ENCODE results near the gene SLC7A11. TPM values are rescaled to one million over a fixed set of nuclear protein-coding genes. Genes with fewer than 3 reads are reported as not detected.

The SLC7A11 gene
- total RNA-seq, 5 donors from 2014 or later (not counting 1 experiment from before 2014, with no cell fraction given): 0.05 to 0.44 (median 0.30) TPM

DNA sequence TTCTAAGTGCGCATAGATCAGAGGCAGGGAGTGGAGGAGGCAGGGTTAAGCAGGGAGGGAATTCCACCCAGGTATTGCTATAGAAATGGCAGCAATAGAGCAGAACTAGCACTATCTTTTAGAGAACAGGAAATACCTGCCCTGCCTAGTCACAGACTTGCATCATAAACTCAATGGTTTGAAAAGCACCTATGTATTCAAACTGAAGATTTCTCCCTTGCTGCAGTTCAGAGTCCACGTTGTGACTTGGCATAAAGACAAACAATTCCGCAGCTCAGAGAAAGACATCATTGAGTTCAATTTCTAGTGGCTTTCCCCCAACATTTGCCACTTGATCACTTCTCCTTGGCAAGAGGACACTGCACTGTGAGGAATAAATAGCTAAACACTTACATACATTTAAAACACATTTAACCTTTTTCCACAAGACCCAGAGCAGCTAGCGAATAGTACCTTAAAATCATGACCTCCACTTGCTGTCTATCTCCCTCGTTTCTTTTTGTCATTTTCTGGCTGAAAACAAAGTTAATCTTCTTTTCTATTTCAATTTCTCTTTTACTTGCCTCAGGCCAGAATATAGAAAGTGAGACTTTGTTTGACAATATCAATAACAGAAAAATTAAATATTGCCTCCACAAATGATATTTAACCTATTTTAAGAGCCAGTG is 42.4 kb downstream of the SLC7A11 start:
- Histone ChIP-seq H3K36me3 (ENCODE audit: control insufficient read depth in 2 of 2, extremely low read depth in 1 of 2, insufficient read depth in 1 of 2, low read length in 1 of 2) (no peaks in the 10 kb centered on the region), H3K9me3 (no peaks in the 10 kb centered on the region), H3K27me3 (replicated peaks in 1 of 2; ENCODE audit: control insufficient read depth in 2 of 2, extremely low read depth in 1 of 2, insufficient read depth in 2 of 2, low read length in 1 of 2) (no peaks in the 10 kb centered on the region), H3K27ac (ENCODE audit: low read length) (no peak overlapping the region), H3K4me3 (ENCODE audit: control insufficient read depth in 1 of 2, extremely low read depth in 1 of 2, low read length in 1 of 2) (no peak overlapping the region), H3K4me1 (ENCODE audit: control insufficient read depth in 1 of 2, extremely low read depth in 1 of 2, insufficient read depth in 2 of 2, low read length in 2 of 2) (no peaks in the 10 kb centered on the region)
- 86% methylated on average over 3 of the region's 5 CpGs for WGBS (ENCODE audit: insufficient coverage)
- H3K9me3 Mint-ChIP-seq: peaks cover 0 to 2% (median 0%) of the 10 kb centered on the region in 3 donors
- no peaks in the 10 kb centered on the region for H3K36me3 Mint-ChIP-seq
- ATAC-seq (replicated peaks in 1 of 4): no peak
- no peak overlapping the region for H3K27ac Mint-ChIP-seq
- DNase-seq: no peak
- no peaks in the 10 kb centered on the region for H3K4me1 Mint-ChIP-seq
- no peak overlapping the region for H3K4me3 Mint-ChIP-seq
- ChIA-PET CTCF (no interaction called here), POLR2A (interaction anchor here in 1 of 2 donors (0.6 kb wide), 1 partner anchor 207 kb away, joined by 3 read pairs; no protein-coding TSS in a partner anchor)
- H3K27me3 Mint-ChIP-seq: no peaks in the 10 kb centered on the region

DNA sequence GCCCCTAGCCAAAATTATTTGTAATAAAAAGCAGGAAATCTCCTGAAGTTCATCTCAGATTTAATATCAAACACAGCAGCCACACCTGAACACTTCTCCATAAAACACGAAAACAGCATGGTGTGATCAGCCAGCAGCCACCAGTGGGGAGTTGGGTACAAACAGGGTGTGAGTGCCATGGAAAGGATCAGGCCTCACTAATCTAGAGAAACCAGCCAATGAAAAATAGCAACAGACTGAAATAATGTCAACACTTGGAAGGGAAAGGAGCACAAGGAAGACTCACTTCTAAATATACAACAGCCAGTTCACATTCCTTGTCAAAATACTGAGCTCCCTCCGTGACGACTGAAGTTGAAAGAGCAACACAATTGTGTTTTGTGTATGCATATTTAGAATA is 46.0 kb downstream of the SLC7A11 start:
- CTCF ChIA-PET: no interaction called here
- Histone ChIP-seq H3K36me3 (ENCODE audit: control insufficient read depth in 2 of 2, extremely low read depth in 1 of 2, insufficient read depth in 1 of 2, low read length in 1 of 2) (no peaks in the 10 kb centered on the region), H3K27ac (ENCODE audit: low read length) (no peak overlapping the region), H3K4me1 (ENCODE audit: control insufficient read depth in 1 of 2, extremely low read depth in 1 of 2, insufficient read depth in 2 of 2, low read length in 2 of 2) (no peaks in the 10 kb centered on the region), H3K27me3 (replicated peaks in 1 of 2; ENCODE audit: control insufficient read depth in 2 of 2, extremely low read depth in 1 of 2, insufficient read depth in 2 of 2, low read length in 1 of 2) (no peaks in the 10 kb centered on the region), H3K4me3 (ENCODE audit: control insufficient read depth in 1 of 2, extremely low read depth in 1 of 2, low read length in 1 of 2) (no peak overlapping the region), H3K9me3 (no peaks in the 10 kb centered on the region)
- POLR2A ChIA-PET: no interaction called here
- H3K4me1 Mint-ChIP-seq: no peaks in the 10 kb centered on the region
- DNase-seq (no peak), ATAC-seq (replicated peaks in 1 of 4) (no peak)
- H3K4me3 Mint-ChIP-seq: no peak overlapping the region
- no CpG with 5 or more reads among the region's 3 CpGs for WGBS (ENCODE audit: insufficient coverage)
- H3K9me3 Mint-ChIP-seq: peaks cover 0 to 2% (median 0%) of the 10 kb centered on the region in 3 donors
- no peak overlapping the region for H3K27ac Mint-ChIP-seq
- H3K27me3 Mint-ChIP-seq: no peaks in the 10 kb centered on the region
- H3K36me3 Mint-ChIP-seq: no peaks in the 10 kb centered on the region

DNA sequence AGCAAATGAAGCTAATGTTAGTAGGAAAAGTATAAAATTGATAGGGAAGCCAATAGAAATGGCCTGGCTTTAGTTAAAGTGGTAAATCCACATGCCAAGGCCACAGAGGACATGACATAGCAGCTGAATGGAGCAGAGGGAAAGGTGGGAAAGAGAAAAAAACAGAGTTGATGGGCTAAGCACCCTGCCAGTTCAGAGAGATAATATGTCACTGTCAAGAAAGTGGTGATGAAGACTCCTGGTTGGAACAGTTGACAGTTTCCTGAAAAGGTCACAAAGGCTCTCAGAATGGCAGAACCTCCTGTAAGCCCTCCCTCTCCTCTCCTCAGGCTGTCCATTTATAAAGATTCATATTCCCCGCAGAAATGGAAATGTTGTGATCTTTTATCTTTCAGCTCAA is 48.2 kb downstream of the SLC7A11 start:
- no peak for DNase-seq
- ChIA-PET CTCF (no interaction called here), POLR2A (no interaction called here)
- Mint-ChIP-seq H3K27me3 (no peaks in the 10 kb centered on the region), H3K9me3 (no peaks in the 10 kb centered on the region), H3K27ac (no peak overlapping the region), H3K4me3 (no peak overlapping the region), H3K4me1 (no peaks in the 10 kb centered on the region), H3K36me3 (no peaks in the 10 kb centered on the region)
- Histone ChIP-seq H3K4me3 (ENCODE audit: control insufficient read depth in 1 of 2, extremely low read depth in 1 of 2, low read length in 1 of 2) (no peak overlapping the region), H3K9me3 (no peaks in the 10 kb centered on the region), H3K27me3 (replicated peaks in 1 of 2; ENCODE audit: control insufficient read depth in 2 of 2, extremely low read depth in 1 of 2, insufficient read depth in 2 of 2, low read length in 1 of 2) (no peaks in the 10 kb centered on the region), H3K4me1 (ENCODE audit: control insufficient read depth in 1 of 2, extremely low read depth in 1 of 2, insufficient read depth in 2 of 2, low read length in 2 of 2) (no peaks in the 10 kb centered on the region), H3K36me3 (ENCODE audit: control insufficient read depth in 2 of 2, extremely low read depth in 1 of 2, insufficient read depth in 1 of 2, low read length in 1 of 2) (no peaks in the 10 kb centered on the region), H3K27ac (ENCODE audit: low read length) (no peak overlapping the region)
- WGBS (ENCODE audit: insufficient coverage): no CpG with 5 or more reads among the region's 1 CpG
- ATAC-seq (replicated peaks in 1 of 4): no peak

DNA sequence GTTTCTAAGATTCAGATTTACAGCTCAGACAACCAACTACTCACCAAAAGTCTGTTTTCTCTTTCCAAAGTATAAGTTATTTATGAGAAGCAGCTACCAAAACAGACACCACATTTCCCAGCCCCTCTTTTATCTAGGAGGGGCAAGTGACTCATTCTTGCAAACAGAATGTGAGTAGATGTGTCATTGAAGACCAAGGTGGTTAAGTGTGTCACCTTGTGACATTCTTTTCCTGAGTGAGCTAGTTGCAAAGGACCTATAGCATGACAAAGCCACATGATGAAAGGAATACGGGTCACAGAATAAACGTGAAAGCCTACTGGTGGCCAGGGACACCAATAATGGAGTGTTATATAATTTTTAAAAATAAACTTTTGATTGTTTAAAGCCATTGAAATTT is 50.0 kb downstream of the SLC7A11 start:
- H3K27me3 Mint-ChIP-seq: no peaks in the 10 kb centered on the region
- no peak for ATAC-seq (replicated peaks in 1 of 4)
- no peak overlapping the region for H3K4me3 Mint-ChIP-seq
- H3K27ac Mint-ChIP-seq: no peak overlapping the region
- CTCF ChIA-PET: interaction anchor here in 1 of 2 donors (0.7 kb wide), 1 partner anchor 21 kb away, joined by 3 read pairs; no protein-coding TSS in a partner anchor
- Histone ChIP-seq H3K27me3 (replicated peaks in 1 of 2; ENCODE audit: control insufficient read depth in 2 of 2, extremely low read depth in 1 of 2, insufficient read depth in 2 of 2, low read length in 1 of 2) (no peaks in the 10 kb centered on the region), H3K4me1 (ENCODE audit: control insufficient read depth in 1 of 2, extremely low read depth in 1 of 2, insufficient read depth in 2 of 2, low read length in 2 of 2) (no peaks in the 10 kb centered on the region), H3K27ac (ENCODE audit: low read length) (no peak overlapping the region), H3K9me3 (no peaks in the 10 kb centered on the region), H3K4me3 (ENCODE audit: control insufficient read depth in 1 of 2, extremely low read depth in 1 of 2, low read length in 1 of 2) (no peak overlapping the region), H3K36me3 (ENCODE audit: control insufficient read depth in 2 of 2, extremely low read depth in 1 of 2, insufficient read depth in 1 of 2, low read length in 1 of 2) (no peaks in the 10 kb centered on the region)
- H3K4me1 Mint-ChIP-seq: no peaks in the 10 kb centered on the region
- no peaks in the 10 kb centered on the region for H3K36me3 Mint-ChIP-seq
- POLR2A ChIA-PET: no interaction called here
- DNase-seq: no peak
- no peaks in the 10 kb centered on the region for H3K9me3 Mint-ChIP-seq
- no CpG with 5 or more reads among the region's 2 CpGs for WGBS (ENCODE audit: insufficient coverage)

DNA sequence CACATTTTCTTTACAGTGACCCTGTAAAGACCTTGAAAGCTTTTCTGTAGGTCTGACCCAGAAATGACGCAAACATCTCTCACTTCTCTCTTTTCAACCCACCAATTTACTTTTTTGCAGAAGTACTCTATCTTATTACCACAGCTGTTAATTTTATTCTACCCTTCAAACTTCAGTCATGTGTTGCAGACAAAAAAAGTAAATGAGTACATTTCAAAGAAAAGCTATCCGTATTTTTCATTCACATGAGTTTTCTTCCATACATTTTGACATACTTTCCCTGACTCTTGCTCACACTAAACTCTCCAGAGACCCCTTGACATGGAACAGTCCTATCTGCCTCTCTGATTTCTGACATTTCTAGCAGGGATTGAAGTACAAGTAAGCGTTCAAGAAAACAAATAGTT is 51.7 kb downstream of the SLC7A11 start:
- Histone ChIP-seq H3K9me3 (no peaks in the 10 kb centered on the region), H3K27ac (ENCODE audit: low read length) (no peak overlapping the region), H3K4me3 (ENCODE audit: control insufficient read depth in 1 of 2, extremely low read depth in 1 of 2, low read length in 1 of 2) (no peak overlapping the region), H3K27me3 (replicated peaks in 1 of 2; ENCODE audit: control insufficient read depth in 2 of 2, extremely low read depth in 1 of 2, insufficient read depth in 2 of 2, low read length in 1 of 2) (no peaks in the 10 kb centered on the region), H3K4me1 (ENCODE audit: control insufficient read depth in 1 of 2, extremely low read depth in 1 of 2, insufficient read depth in 2 of 2, low read length in 2 of 2) (no peaks in the 10 kb centered on the region), H3K36me3 (ENCODE audit: control insufficient read depth in 2 of 2, extremely low read depth in 1 of 2, insufficient read depth in 1 of 2, low read length in 1 of 2) (no peaks in the 10 kb centered on the region)
- WGBS (ENCODE audit: insufficient coverage): 43% methylated on average over 2 of the region's 3 CpGs
- DNase-seq (no peak), ATAC-seq (replicated peaks in 1 of 4) (no peak)
- H3K4me3 Mint-ChIP-seq: no peak overlapping the region
- H3K27ac Mint-ChIP-seq: no peak overlapping the region
- no peaks in the 10 kb centered on the region for H3K4me1 Mint-ChIP-seq
- POLR2A ChIA-PET: no interaction called here
- H3K9me3 Mint-ChIP-seq: no peaks in the 10 kb centered on the region
- CTCF ChIA-PET: no interaction called here
- no peaks in the 10 kb centered on the region for H3K36me3 Mint-ChIP-seq
- no peaks in the 10 kb centered on the region for H3K27me3 Mint-ChIP-seq

DNA sequence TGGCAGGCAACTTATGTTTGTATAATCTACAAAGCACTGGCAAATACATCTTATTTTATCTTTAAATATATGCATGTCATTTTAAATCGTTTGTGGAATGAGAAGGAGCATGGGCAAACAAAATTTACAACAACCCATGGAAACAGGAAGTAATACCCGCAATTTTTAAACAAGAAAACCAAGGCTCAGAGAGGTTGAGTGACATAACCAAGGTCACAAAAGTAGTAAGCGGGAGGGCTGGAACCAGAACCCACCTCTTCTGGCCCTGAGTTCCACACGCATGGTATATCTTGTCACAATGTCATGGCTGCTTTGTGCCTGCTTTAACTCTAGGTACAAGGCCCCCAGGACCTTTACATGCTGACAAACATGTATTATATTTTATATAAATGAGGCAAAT is 52.9 kb downstream of the SLC7A11 start:
- Histone ChIP-seq H3K27me3 (replicated peaks in 1 of 2; ENCODE audit: control insufficient read depth in 2 of 2, extremely low read depth in 1 of 2, insufficient read depth in 2 of 2, low read length in 1 of 2) (no peaks in the 10 kb centered on the region), H3K9me3 (no peaks in the 10 kb centered on the region), H3K27ac (ENCODE audit: low read length) (no peak overlapping the region), H3K4me1 (ENCODE audit: control insufficient read depth in 1 of 2, extremely low read depth in 1 of 2, insufficient read depth in 2 of 2, low read length in 2 of 2) (no peaks in the 10 kb centered on the region), H3K36me3 (ENCODE audit: control insufficient read depth in 2 of 2, extremely low read depth in 1 of 2, insufficient read depth in 1 of 2, low read length in 1 of 2) (no peaks in the 10 kb centered on the region), H3K4me3 (ENCODE audit: control insufficient read depth in 1 of 2, extremely low read depth in 1 of 2, low read length in 1 of 2) (no peak overlapping the region)
- no peaks in the 10 kb centered on the region for H3K9me3 Mint-ChIP-seq
- H3K4me3 Mint-ChIP-seq: no peak overlapping the region
- WGBS (ENCODE audit: insufficient coverage): 100% methylated on average over 1 of the region's 4 CpGs
- H3K4me1 Mint-ChIP-seq: no peaks in the 10 kb centered on the region
- no peak overlapping the region for H3K27ac Mint-ChIP-seq
- ChIA-PET CTCF (no interaction called here), POLR2A (no interaction called here)
- no peak for DNase-seq
- ATAC-seq (replicated peaks in 1 of 4): no peak
- no peaks in the 10 kb centered on the region for H3K36me3 Mint-ChIP-seq
- no peaks in the 10 kb centered on the region for H3K27me3 Mint-ChIP-seq

Data from T-cell (primary cell).